AG04449 (cell line): ENCODE measurements around the gene ABI3.

Experiments
- CTCF ChIA-PET: fragments of 350-600 bp; formaldehyde crosslinking; extraction: SDS; loops from one replicate; lab custom pipeline; 2021; ENCODE audit warnings: antibody characterized with exemption; lab: Yijun Ruan, JAX
- POLR2A ChIA-PET: fragments of 400-600, 350-600 bp; formaldehyde crosslinking; extraction: SDS; loops from one replicate; lab custom pipeline; 2020; ENCODE audit warnings: antibody characterized with exemption, inconsistent platforms; lab: Yijun Ruan, JAX
- DNase-seq: peaks from one replicate; pipeline ENCODE4 v3.0.0-alpha.2; 2010; ENCODE audit warnings: low read depth, low spot score
- H3K4me3 ChIP-seq: 2 replicates; pipeline ENCODE4 v1.5.1; 2011; ENCODE audit warnings: low read depth, mild to moderate bottlenecking, control low read depth, low read length
- CTCF ChIP-seq: IDR thresholded peaks from one replicate; pipeline ENCODE4 v1.5.1; 2011; ENCODE audit warnings: mild to moderate bottlenecking, moderate library complexity, low read length, control low read depth, inconsistent platforms; ENCODE audit not compliant: insufficient read depth; ENCODE audit errors: missing control alignments

The ABI3 gene

GRCh38 chr17:49216482-49216881 lies 6.0 kb downstream of the ABI3 start:
- TF ChIP-seq CTCF = no peak
- ChIA-PET POLR2A (no interaction called here), CTCF (interaction anchor here (3.2 kb wide), 1 partner anchor 11 kb away, joined by 28 read pairs; no protein-coding TSS in a partner anchor)
- H3K4me3 ChIP-seq = no peak overlapping the region
- DNase-seq = no peak

GRCh38 chr17:49216953-49217650 lies 6.6 kb downstream of the ABI3 start:
- POLR2A ChIA-PET = no interaction called here

GRCh38 chr17:49217651-49218413 lies 7.3 kb downstream of the ABI3 start:
- ChIA-PET CTCF (interaction anchor here (3.2 kb wide), 1 partner anchor 9 kb away, joined by 28 read pairs; no protein-coding TSS in a partner anchor), POLR2A (interaction anchor here (1.0 kb wide), 1 partner anchor 12 kb away, joined by 3 read pairs; no protein-coding TSS in a partner anchor)
- no peak overlapping the region for H3K4me3 ChIP-seq
- DNase-seq = no peak
- no peak for TF ChIP-seq CTCF

More at GRCh38 chr17:49216953-49217650, 6.6 kb downstream of the ABI3 start:
- no peak for DNase-seq
- H3K4me3 ChIP-seq = no peak overlapping the region
- no peak for TF ChIP-seq CTCF
- CTCF ChIA-PET = interaction anchor here (3.2 kb wide), 1 partner anchor 10 kb away, joined by 28 read pairs; no protein-coding TSS in a partner anchor

- CTCF ChIA-PET = interaction anchor here (3.2 kb wide), 1 partner anchor 8 kb away, joined by 28 read pairs; no protein-coding TSS in a partner anchor
- no peak overlapping the region for H3K4me3 ChIP-seq
- POLR2A ChIA-PET = no interaction called here
- TF ChIP-seq CTCF = peak; percentile 7
- DNase-seq = no peak
Observed at GRCh38 chr17:49218941-49219913, 8.7 kb downstream of the ABI3 start.

GRCh38 chr17:49219987-49220386 lies 9.5 kb downstream of the ABI3 start:
- no peak overlapping the region for H3K4me3 ChIP-seq
- DNase-seq = no peak
- CTCF ChIA-PET = no interaction called here
- no peak for TF ChIP-seq CTCF
- POLR2A ChIA-PET = no interaction called here
